Measurements from ENCODE around the gene CNOT6. TPM values are rescaled to one million over a fixed set of nuclear protein-coding genes. Genes with fewer than 3 reads are reported as not detected.
"Not testable (repeated sequence)": the region's sequence is repeated elsewhere in the genome, so short reads cannot be mapped to it uniquely, and the experiment has no call there.

The CNOT6 gene
- polyA plus RNA-seq (ENCODE audit: low read depth in 6 of 6) = 1 to 10 TPM in 5 of 6 donors, under 1 TPM in 1; 0.84 to 8.8 (median 6.3) TPM

DNA sequence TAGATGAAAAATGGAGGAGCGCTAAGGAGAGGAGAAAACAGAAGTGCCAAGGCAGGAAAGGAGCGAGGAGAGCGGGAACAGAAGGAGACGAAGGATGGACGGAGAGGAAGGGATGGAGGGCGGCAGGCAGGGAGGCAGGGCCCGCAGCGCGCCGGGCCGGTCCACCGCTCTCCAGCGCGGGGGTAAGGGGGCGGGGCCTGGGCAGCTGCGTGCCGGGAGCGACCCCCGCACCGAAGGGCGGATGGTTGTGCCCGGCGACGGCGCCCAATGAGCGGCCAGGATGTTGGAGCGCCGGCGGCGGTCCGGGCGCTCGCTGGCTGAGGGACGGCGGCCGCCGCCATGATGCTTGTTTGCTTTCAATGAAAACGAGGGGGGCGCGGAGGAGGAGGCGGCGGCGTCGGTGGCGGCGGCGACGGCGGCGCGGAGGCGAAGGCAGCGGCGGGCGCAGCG, at the start of gene CNOT6:
CNOT6 (plus strand) TSS at position 320 of the 450 bp plus-strand sequence. CDS start 34,898 bp downstream, outside the sequence.
- H3K27me3 Mint-ChIP-seq = no peaks in the 10 kb centered on the region
- no peaks in the 10 kb centered on the region for H3K9me3 Mint-ChIP-seq
- peak within 1 kb of the TSS; percentile 92 to 100 (median 97) for H3K4me3 Mint-ChIP-seq
- DNase-seq (peak; percentile 96), ATAC-seq (ENCODE audit: low read depth in 2 of 2) (peak; percentile 85)
- peaks cover 23 to 43% (median 42%) of the 10 kb centered on the region in 3 donors for H3K4me1 Mint-ChIP-seq
- peak within 1 kb of the TSS; percentile 91 to 99 (median 97) for H3K27ac Mint-ChIP-seq
- H3K36me3 Mint-ChIP-seq = peaks cover 0 to 5% of the 10 kb centered on the region in 2 donors

DNA sequence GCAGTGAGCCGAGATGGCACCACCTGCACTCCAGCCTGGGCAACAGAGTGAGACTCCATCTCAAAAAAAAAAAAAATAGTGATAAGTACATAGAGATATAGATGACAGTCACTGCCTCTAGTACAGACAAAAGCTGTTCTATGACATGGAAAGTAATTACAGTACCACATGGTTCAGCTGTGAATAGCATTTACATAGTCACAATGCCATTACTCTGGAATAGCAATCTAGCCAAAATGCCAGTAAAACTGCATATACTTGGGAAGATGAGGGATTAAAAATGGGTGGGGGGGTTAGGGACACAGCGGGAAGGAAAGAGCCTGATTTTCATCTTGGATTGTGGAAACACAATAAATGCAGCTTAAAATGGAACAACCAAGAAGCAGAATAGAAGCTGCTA, 39.4 kb upstream of the CNOT6 start:
- peaks cover 0 to 4% of the 10 kb centered on the region in 2 donors for H3K36me3 Mint-ChIP-seq
- no peak overlapping the region for H3K27ac Mint-ChIP-seq
- peaks cover 21 to 39% (median 34%) of the 10 kb centered on the region in 3 donors for H3K27me3 Mint-ChIP-seq
- DNase-seq (no peak), ATAC-seq (ENCODE audit: low read depth in 2 of 2) (no peak)
- H3K9me3 Mint-ChIP-seq = peaks cover 0 to 8% (median 4%) of the 10 kb centered on the region in 7 donors
- H3K4me3 Mint-ChIP-seq = no peak overlapping the region
- no peaks in the 10 kb centered on the region for H3K4me1 Mint-ChIP-seq

DNA sequence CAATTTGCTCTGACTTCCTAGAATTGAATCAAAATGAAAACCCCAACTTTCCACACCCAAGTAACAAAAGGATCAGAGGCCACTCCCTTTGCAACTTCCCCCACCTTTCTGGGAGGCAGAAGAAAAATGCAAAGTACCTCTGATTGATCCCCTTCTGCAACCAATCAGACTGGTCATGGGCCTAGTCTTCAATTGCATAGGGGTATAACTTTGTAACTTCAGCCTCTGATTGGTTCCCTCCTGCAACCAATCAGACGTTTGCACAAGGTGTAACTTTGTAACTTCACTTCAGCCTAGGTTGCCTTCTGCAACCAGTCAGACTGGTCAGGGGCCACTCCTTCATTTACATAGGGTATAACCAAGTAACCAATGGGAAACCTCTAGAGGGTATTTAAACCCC, 38.3 kb upstream of the CNOT6 start:
- peaks cover 0 to 4% of the 10 kb centered on the region in 2 donors for H3K36me3 Mint-ChIP-seq
- H3K4me3 Mint-ChIP-seq = no peak overlapping the region
- no peaks in the 10 kb centered on the region for H3K4me1 Mint-ChIP-seq
- H3K9me3 Mint-ChIP-seq = peaks cover 0 to 8% (median 4%) of the 10 kb centered on the region in 7 donors
- ATAC-seq (ENCODE audit: low read depth in 2 of 2) (no peak), DNase-seq (no peak)
- no peak overlapping the region for H3K27ac Mint-ChIP-seq
- peaks cover 16 to 37% (median 33%) of the 10 kb centered on the region in 3 donors for H3K27me3 Mint-ChIP-seq

DNA sequence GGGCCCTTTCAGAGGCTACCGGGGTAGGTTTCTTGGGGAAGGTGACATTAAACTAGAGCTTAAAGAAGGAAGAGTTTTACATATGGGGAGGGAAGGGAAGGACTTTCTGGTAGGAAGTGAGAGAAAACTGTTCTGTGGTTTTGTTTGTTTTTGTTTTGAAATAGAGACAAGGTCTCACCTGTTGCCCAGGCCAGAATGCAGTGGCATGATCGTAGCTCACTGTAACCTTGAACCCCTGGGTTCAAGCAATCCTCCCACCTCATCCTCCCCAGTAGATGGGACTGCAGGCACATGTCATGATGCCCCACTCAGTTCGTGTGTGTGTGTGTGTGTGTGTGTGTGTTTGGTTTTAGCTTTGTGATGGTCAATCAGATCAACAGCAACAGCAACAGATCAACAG, 37.4 kb upstream of the CNOT6 start:
- Mint-ChIP-seq H3K9me3 (peaks cover 0 to 8% (median 4%) of the 10 kb centered on the region in 7 donors), H3K27me3 (peaks cover 9 to 31% (median 23%) of the 10 kb centered on the region in 3 donors), H3K27ac (no peak overlapping the region), H3K4me3 (no peak overlapping the region), H3K4me1 (no peaks in the 10 kb centered on the region), H3K36me3 (peaks cover 0 to 2% of the 10 kb centered on the region in 2 donors)
- DNase-seq = no peak
- ATAC-seq (ENCODE audit: low read depth in 2 of 2) = no peak

DNA sequence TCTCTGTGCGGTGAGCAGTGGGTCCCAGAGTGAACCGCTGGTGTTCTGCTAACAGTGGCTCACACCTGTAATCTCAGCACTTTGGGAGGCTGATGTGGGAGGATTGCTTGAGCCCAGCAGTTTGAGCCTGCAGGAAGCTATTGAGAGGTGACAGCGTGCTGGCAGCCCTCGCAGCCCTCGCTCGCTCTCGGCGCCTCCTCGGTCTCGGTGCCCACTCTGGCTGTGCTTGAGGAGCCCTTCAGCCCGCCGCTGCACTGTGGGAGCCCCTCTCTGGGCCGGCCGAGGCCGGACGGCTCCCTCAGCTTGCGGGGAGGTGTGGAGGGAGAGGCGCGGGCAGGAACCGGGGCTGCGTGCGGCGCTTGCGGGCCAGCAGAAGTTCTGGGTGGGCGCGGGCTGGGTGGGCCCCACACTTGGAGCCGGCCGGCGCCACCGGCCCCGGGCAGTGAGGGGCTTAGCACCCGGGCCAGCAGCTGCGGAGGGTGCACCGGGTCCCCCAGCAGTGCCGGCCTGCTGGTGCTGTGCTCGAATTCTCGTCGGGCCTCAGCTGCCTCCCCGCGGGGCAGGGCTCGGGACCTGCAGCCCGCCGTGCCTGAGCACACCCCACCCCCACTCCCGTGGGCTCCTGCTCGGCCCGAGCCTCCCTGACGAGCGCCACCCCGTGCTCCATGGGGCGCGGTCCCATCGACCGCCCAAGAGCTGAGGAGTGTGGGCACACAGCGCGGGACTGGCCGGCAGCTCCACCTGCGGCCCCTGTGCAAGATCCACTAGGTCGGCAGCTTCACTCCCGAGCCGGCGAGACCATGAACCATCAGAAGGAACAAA, 35.1 kb upstream of the CNOT6 start:
- DNase-seq; ATAC-seq (ENCODE audit: low read depth in 2 of 2): not testable (repeated sequence)

DNA sequence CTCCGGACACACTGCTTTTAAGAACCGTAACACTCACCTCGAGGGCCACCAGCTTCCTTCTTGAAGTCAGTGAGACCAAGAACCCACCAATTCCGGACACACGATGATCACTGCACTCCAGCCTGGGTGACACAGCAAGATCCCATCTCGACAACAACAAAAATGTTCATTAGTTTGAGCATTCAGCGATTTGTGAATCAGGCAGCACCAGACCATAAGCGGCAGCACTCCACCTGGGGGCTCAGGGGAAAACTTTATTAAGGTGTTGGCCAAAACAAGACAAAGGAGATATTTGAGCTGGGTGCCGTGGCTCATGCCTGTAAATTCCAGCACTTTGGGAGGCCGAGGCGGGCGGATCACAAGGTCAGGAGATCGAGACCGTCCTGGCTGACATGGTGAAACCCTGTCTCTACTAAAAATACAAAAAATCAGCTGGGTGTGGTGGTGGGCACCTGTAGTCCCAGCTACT, 34.5 kb upstream of the CNOT6 start:
- H3K4me3 Mint-ChIP-seq; H3K9me3 Mint-ChIP-seq; DNase-seq; H3K27ac Mint-ChIP-seq; H3K36me3 Mint-ChIP-seq; H3K4me1 Mint-ChIP-seq; ATAC-seq (ENCODE audit: low read depth in 2 of 2): not testable (repeated sequence)
- H3K27me3 Mint-ChIP-seq = peaks cover 2 to 17% (median 5%) of the 10 kb centered on the region in 3 donors

More for the DNA sequence above, 35.1 kb upstream of the CNOT6 start:
- H3K27ac Mint-ChIP-seq = peak overlapping the region in 1 of 6 donors; percentile 84
- not testable (repeated sequence) for H3K9me3 Mint-ChIP-seq, H3K4me1 Mint-ChIP-seq, H3K36me3 Mint-ChIP-seq, H3K4me3 Mint-ChIP-seq
- H3K27me3 Mint-ChIP-seq = peaks cover 4 to 18% (median 11%) of the 10 kb centered on the region in 3 donors

DNA sequence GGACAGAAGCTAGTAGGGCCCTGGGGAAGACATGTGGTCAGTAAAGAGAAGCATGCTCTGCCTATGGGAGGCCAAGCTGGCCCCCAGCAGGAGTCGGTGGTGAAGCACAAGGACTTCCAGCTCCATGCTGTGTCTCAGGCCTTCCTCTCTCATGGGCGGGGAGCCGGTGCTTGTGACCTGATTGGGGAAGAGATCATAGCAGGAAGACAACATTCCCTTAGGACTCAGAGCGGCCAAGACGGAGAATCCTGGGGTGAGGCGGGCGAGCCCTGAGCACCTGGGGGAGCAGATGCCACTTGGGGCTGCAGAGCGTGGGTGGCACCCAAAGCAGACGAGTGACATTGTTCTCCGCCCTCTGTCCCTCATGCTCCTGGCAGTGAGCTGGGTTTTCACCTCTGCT, 33.3 kb upstream of the CNOT6 start:
- DNase-seq (no peak), ATAC-seq (ENCODE audit: low read depth in 2 of 2) (no peak)
- Mint-ChIP-seq H3K27me3 (peaks cover 0 to 13% (median 9%) of the 10 kb centered on the region in 3 donors), H3K4me3 (no peak overlapping the region), H3K27ac (no peak overlapping the region), H3K4me1 (no peaks in the 10 kb centered on the region), H3K36me3 (no peaks in the 10 kb centered on the region), H3K9me3 (peaks cover 0 to 4% (median 1%) of the 10 kb centered on the region in 7 donors)

DNA sequence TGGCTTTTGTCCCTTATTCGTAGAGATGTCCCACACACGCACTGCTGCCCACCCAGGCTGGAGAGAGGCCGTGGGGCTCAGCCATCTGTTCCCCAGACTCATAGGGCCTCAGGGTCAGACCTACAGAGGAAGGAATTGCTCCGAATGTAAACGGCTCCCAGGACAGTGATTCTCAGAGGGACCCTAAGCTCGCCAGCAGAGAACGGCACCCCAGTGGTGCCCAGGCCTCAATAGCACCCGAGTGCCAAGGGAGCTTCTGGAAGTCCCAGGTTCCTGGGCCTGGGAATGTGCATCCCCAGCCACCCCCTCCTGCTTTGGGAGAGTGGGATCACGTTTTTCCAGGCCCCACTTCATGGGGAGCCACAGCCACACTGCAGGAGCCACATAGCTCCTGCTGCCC, 32.9 kb upstream of the CNOT6 start:
- Mint-ChIP-seq H3K4me3 (no peak overlapping the region), H3K9me3 (peaks cover 0 to 4% (median under 1%) of the 10 kb centered on the region in 7 donors), H3K27ac (no peak overlapping the region), H3K27me3 (peaks cover 0 to 13% (median 9%) of the 10 kb centered on the region in 3 donors), H3K36me3 (no peaks in the 10 kb centered on the region), H3K4me1 (no peaks in the 10 kb centered on the region)
- DNase-seq (no peak), ATAC-seq (ENCODE audit: low read depth in 2 of 2) (no peak)

DNA sequence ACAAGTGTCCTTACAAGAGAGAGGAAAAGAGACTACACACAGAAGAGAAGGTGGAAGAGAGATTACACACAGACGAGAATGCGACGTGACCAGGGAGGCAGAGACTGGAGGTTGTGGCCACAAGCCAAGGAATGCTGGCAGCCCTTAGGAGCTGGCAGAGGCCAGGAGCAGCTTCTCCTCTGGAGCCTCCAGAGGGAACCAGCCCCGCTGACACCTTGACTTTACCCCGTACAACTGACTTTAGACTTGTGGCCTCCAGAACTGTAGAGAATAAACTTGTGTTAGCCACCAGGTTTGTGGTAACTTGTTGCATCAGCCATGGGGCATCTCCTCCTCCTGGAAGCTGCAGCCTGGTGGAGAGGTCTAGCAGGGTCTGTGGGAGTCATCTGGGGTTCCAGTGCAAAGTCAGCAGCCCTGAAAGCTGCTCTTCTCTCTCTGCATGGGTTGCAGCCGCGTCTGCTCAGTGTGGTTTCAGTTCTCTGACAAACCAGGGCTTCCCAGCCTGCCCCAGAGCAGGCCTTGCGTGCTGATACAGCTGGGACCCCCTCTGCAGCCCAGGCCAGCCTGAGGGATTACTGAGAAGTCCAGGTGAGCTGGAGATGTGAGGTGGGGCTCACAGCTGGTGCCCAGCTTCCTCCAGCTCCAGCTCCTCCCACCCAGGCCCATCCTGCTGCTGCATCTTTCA, 30.8 kb upstream of the CNOT6 start:
- H3K9me3 Mint-ChIP-seq = peaks cover 0 to 3% (median 0%) of the 10 kb centered on the region in 7 donors
- ATAC-seq (ENCODE audit: low read depth in 2 of 2) = no peak
- no peak overlapping the region for H3K27ac Mint-ChIP-seq

DNA sequence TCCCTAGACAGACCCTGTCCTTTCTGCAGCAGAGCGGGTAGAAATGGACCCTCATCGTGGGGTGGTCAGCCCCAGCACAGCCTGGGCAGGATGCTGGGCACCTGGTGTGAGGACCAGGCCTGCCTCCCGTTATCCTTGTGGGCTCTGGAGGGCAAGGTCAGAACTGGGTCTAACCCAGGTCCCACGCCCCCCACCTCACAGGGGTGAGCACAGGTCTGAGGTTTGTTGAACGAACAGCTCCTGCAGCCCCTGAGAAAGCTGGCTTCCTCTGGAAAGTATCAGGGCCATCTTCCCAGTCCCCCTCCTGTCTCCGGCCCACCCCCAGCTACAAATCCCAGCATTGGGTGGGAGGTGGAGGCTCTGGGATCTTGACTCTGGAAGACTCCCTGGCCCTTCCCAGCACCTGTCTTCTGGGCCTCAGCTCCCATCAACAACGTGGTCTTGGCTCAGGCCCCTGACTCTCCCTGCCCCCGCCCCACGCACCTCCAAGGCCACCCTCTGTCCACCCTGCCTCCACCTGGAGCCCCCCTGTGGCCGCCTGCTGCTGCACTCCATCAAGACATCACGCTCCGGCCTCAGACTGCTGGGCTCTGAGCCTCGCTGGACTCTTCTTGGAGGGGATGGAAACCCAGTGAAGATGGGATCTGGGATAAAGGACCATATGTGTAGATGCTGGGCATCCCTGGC, 30.1 kb upstream of the CNOT6 start:
- no peak for DNase-seq
- H3K36me3 Mint-ChIP-seq = no peaks in the 10 kb centered on the region
- peaks cover 0 to 1% (median 0%) of the 10 kb centered on the region in 7 donors for H3K9me3 Mint-ChIP-seq
- H3K27me3 Mint-ChIP-seq = peaks cover 0 to 30% (median 19%) of the 10 kb centered on the region in 3 donors
- no peaks in the 10 kb centered on the region for H3K4me1 Mint-ChIP-seq
- H3K27ac Mint-ChIP-seq = no peak overlapping the region
- ATAC-seq (ENCODE audit: low read depth in 2 of 2) = no peak
- no peak overlapping the region for H3K4me3 Mint-ChIP-seq

More for the DNA sequence above, 30.8 kb upstream of the CNOT6 start:
- H3K4me1 Mint-ChIP-seq = no peaks in the 10 kb centered on the region
- no peaks in the 10 kb centered on the region for H3K36me3 Mint-ChIP-seq
- H3K27me3 Mint-ChIP-seq = peaks cover 0 to 23% (median 12%) of the 10 kb centered on the region in 3 donors
- H3K4me3 Mint-ChIP-seq = no peak overlapping the region
- no peak for DNase-seq

DNA sequence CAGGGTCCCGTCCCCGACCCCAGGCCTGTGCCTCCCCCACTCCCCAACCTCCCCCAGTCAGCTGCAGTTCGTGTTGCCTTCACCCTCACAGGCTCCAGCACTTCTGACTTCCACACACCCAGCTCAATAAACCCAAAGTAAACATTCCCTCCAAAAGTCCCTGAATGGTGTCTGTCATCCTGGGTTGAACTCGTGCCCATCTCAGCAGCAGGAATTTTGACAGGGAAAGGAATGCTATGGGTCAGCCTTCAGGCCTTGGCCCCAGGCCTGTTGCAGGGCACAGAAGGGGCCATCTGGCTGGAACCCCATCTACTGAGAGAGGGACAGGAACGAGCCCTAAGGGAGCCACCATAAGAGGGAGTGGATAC, 29.6 kb upstream of the CNOT6 start:
- Mint-ChIP-seq H3K9me3 (peaks cover 0 to 1% (median 0%) of the 10 kb centered on the region in 7 donors), H3K27me3 (peaks cover 0 to 34% (median 21%) of the 10 kb centered on the region in 3 donors), H3K27ac (peak overlapping the region in 1 of 6 donors; percentile 12), H3K4me1 (no peaks in the 10 kb centered on the region), H3K4me3 (no peak overlapping the region), H3K36me3 (no peaks in the 10 kb centered on the region)
- ATAC-seq (ENCODE audit: low read depth in 2 of 2) (no peak), DNase-seq (no peak)

DNA sequence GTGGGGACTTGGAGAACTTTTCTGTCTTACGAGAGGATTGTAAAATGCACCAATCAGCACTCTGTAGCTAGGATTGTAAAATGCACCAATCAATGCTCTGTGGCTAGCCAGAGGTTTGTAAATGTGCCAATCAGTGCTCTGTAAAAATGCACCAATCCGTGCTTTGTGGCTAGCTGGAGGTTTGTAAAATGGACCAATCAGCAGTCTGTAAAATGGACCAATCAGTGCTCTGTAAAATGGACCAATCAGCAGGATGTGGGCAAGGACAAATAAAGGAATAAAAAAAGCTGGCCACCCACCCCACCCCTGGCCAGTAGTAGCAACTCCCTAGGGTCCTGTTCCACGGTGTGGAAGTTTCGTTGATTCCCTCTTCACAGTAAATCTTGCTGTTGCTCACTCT, 29.1 kb upstream of the CNOT6 start:
- not testable (repeated sequence) for H3K36me3 Mint-ChIP-seq, H3K4me3 Mint-ChIP-seq, H3K27ac Mint-ChIP-seq

DNA sequence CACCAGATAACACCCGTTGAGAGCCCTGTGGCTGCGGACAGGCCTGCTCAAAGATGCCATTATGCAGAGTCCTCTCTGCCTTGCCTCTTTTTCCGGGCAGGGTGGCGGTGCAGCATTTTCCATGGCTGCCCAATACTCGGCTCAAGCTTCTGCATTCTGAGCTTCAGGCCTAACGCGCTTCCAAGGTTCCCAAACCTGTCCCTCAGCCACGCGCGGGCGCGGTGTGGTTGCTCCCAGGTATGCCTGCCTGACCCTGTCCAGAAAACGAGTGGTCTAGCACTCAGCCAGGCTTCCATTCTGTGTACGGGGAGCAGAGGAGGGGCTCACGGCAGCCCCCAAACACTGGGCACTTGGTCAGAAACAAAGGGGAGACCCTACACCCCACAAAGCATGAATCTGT, 27.9 kb upstream of the CNOT6 start:
- H3K27ac Mint-ChIP-seq = no peak overlapping the region
- H3K36me3 Mint-ChIP-seq = no peaks in the 10 kb centered on the region
- peaks cover 0 to 4% (median 0%) of the 10 kb centered on the region in 3 donors for H3K4me1 Mint-ChIP-seq
- no peak overlapping the region for H3K4me3 Mint-ChIP-seq
- DNase-seq = no peak
- H3K27me3 Mint-ChIP-seq = peaks cover 2 to 32% (median 32%) of the 10 kb centered on the region in 3 donors
- ATAC-seq (ENCODE audit: low read depth in 2 of 2) = no peak
- H3K9me3 Mint-ChIP-seq = peaks cover 0 to 1% (median 0%) of the 10 kb centered on the region in 7 donors

More for the DNA sequence above, 29.1 kb upstream of the CNOT6 start:
- DNase-seq; H3K9me3 Mint-ChIP-seq; H3K4me1 Mint-ChIP-seq; ATAC-seq (ENCODE audit: low read depth in 2 of 2): not testable (repeated sequence)
- H3K27me3 Mint-ChIP-seq = peaks cover 0 to 34% (median 22%) of the 10 kb centered on the region in 3 donors
